Stromal cell of bone marrow (primary cell): ENCODE results near the gene MRTFA.
A peak's percentile ranks its signal among the peaks of the same experiment; 100 is the strongest.

Source experiments
- DNase-seq: peaks from one replicate; pipeline ENCODE4 v3.0.0-alpha.2; 2012; ENCODE audit warnings: low read depth

The MRTFA gene

DNA sequence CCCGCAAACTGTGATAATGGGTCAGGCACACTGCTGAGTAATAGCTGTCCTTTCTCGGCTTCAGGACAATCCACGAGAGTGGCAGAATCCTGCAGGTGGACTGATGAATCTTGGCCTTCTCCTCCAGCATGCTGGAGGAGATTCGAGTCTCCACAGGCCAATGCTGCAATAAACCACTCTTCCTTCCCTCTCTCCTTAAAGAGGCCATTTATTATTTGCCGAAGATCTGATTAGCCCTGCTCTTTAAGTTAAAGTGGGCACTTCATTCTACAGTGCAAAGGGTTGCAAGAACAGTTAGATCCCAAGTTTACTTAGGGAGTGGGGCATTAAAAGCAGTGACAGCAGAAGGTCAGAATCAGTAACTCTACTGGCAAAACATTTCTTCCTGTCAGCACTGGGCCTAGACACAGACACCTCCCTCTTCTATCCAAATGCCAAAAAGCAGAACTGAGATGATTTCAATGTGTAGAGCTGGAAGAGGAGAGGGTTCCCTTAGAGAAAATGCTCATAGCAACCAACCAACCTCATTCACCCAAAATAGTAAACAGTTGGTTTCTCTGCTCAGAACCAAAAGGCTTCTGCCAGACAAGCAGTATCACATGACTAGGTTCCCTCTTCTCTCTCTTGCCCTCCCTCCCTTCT, 144.4 kb downstream of the MRTFA start:
- DNase-seq: peak; percentile 61

DNA sequence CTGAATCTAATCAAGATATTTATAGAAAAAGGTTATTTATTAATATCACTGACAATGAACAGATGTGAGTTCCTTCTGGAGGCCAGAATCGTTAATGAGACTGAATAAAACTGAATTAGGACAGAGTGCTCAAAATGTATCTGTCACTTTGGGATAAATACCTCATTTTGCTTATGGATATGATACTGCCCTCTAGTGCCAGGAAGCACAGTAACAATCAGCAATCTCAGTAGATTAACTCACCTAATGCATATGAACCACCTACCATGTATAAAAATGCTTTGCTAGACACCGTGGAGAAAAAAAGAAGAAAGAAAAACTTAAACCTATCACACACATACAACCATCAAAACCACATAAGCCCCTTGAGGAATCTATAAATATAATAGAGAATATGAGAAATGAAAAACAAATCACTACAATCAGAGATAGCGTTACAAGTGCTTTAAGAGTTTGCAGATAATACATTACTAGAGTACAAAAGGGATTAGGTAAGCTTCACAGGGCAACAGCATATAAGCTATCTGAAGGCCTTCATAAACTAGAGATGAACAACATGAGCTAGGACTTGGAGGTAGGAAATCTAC, 148.8 kb downstream of the MRTFA start:
- no peak for DNase-seq

DNA sequence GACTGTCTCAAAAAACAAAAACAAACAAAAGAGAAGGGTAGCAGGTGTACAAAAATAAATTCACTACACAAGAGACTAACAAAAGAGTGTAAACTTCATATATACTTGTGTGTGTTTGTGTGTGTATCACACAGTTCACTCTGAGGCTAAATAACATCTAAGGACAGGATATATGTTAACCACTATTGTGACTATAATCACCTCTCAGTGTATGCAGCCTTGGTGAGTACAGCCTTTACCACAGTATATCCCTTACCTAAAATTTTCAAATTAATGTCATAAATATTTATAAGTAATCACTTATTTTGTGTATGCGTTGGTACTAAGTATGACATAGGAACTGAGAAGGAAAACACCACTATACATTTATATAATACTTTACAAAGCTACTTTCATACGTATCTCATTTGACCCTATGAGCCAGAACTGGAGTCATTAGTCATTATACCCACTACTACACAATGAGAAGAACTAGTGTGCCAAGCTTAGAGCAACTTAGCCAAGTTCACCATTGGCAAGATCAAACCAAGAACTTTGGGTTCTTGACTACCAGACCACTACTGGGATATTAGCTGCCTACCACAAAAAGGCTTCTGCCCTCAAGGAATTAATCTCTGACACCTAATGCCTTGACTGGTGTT, 149.4 kb downstream of the MRTFA start:
- no peak for DNase-seq

DNA sequence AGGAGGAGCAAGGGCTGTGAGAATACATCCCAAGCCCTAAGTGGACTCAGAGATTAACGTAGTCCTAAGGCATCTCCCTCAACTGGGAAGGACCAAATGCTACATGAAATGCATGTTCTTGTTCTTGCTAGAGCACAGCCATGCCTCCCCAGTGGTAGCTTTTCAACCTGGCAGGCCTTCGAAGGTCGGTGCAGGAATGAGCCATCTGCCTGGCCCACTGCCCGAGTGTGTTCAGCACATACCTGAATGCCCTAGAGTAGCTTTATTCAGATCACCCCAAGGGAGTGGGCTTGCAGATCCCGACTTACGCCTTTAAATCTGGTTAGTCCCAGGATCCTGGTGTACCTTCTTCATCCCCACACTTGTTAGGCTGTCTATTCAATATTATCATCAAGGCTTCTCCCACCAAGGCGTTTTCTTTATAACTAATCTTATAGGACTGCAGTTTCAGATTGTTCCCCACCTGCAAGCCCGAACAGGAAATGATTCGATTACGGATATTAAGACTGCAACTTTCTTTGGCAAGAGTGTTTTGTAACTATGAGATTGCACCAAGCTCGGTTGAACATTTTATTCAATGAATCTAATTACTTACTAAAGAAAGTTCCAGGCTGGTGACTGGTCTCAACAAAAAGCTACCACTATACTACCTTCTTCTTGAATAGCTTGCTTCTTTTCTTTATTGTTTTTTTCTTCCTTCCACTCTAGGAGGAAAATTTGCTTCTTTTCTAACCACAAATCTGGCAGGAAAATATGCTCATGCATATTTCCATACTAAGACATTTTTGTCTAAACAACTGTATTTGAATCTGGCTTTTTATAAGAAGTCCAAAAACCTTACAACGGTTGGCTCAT, 150.5 kb downstream of the MRTFA start:
- no peak for DNase-seq

DNA sequence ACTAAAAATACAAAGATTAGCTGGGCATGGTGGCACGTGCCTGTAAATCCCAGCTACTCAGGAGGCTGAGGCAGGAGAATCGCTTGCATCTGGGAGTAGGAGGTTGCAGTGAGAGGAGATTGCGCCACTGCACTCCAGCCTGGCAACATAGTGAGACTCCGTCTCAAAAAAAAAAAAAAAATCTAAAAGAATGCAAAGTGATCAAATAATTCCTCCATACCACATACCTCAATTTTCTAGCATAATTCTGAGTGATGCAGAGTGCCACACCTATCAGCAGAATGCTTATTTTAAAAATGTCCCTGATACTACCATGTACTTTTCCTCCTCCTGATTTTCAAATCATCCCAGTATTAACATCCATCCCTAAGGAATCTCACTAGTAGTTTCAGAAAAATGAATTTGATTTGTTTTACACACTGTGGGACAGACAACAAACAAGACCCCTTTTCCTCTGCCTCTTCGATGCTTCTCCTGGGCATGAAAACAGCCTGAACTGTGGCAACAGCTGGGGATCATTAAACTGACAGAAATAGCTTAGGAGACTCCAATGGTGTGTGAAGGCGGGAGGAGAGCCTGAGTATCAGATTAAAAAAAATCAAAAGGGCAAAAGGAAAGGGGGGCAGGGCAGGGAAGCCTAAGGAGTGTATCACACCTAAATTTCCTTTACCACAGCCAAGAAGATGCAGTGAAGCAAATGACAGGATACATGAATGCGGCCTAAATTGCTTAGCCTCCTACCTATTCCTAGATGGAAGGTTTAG, 151.4 kb downstream of the MRTFA start:
- DNase-seq: no peak

DNA sequence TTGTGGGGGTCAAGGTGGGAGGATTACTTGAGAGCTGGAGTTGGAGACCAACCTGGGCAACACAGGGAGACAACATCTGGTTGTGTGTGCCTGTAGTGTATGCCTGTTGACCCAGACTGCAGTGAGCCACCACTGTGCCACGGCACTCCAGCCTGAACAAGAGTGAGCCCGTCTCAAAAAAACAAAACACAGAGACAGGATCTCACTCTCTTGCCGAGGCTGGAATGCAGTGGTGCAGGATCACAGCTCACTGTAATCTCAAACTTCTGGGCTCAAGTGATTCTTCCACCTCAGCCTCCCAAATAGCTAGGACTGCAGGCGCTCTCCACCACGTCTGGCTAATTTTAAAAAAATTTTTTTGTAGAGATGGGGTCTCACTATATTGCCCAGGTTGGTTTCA, 153.6 kb downstream of the MRTFA start:
- DNase-seq: no peak

DNA sequence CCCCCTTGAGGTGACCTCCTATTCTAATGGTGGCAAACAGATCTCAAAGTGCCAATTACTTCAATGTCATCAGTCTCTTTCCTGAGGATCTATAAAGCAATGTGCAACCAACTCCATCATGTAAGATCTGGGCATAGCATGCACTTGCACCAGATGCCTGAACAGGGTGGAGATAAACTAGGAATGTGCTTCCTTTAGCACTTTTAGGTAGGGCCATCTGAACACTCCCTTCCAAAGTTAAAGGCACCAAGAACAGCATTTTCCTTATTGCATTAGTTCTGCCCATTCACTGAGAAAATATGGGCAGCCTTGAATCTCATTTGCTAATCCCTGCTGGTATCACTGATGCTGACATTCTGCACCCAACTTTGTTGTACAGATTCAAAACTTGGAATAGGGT, 154.1 kb downstream of the MRTFA start:
- DNase-seq: no peak

DNA sequence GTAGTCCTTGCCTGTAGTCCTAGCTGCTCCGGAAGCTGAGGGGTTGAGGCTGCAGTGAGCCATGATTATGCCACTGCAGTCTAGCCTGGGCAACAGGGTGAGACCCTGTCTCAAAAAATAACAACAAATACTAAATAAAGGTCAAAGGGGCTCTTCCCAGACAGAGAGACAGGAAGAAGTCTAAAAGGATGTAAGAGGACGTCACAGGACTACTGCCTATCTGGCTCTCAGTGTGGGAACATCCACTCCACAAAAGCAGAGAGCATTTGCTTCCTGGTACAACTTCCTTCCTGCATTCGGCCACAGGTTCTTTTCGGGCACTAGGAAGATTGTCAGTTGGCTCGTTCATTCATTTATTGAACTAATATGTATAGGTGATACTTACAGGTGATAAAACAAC, 155.5 kb downstream of the MRTFA start:
- no peak for DNase-seq

DNA sequence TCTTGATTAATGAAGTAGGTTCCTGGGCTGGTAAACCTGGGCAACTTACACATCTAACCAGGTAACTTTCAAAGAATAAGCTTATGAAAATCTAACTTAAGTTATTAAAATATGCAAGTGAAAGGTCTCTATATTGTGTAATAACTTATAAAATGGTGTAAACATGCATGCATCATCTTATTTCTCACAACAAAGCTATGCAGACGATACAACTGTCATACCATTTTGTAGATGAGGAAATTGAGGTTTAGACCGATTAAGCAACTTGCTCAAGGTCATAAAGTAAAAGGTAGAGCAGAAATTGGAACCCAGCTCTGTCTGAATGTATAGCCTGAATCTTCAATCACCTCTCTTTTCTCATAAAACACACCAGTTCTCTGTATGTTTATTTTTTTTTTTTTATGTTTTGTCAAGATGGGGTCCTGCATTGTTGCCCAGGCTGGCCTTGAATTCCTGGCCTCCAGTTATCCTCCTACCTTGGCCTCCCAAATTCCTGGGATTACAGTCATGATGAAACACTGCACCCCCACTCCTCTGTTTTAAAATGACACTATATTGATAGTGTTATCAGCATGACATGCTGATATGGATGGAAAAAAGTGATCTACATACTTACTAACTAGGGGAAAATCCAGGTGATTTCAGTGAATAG, 156.5 kb downstream of the MRTFA start:
- no peak for DNase-seq

DNA sequence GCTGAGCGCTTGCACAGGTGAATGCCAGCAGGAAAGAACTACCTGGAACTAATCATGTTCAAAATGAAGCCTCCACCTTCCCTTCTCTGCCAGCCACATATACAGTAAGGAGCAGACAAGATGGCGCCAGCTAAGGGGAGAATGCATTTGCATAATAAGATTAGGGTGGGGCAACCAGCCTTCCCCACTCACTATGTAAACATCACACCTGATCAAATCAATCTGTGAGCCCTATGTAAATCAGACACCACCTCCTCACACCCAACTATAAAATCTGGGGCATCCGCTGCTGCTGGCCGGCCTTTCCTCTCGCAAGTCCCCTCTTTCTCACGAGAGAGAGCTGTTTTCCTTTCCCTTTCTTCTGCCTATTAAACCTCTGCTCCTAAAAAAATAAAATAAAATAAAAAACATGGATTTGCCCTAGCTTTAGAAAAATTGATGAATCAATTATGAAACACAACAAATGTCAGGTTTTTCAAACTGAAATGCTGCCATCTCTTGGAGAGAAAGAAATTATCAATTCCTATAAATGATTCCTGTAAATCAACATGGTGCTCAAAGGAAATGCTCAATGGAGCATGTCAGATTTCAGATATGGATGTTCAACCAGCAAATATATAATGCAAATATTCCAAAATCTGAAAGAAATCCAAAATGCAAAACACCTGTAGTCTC, 157.3 kb downstream of the MRTFA start:
- no peak for DNase-seq

DNA sequence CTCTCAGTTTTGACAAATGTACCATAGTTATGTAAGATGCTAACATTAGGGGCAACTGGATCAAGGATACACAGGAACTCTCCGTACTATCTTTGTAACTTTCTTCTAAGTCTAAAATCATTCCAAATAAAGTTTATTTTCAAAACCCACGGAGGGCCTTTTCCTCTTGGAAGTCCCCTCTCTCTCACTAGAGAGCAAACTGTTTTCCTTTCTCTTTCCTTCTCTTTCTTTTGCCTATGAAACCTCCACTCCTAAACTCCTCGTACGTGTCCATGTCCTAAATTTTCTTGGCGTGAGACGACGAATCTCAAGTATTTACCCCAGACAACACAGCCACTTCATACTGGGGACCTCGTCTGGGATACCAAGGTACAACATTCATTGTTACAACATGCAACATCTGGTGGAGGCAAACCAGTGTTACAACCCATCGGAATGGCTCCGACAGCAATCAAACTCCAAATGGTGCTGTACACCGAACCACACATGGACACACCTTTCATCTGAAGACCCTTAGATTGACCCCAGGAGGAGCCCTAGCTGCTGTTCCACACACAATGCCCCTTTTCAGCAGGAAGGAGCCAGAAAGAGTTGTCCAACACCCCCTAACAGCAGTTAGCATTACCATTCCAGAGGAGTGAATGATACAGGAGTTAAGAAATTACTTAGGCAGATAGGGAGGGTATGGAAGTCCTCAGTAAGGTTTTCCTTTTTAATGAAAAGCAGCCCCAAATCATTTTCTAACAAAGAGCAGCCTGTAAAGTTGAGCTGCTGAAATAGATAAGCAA, 158.0 kb downstream of the MRTFA start:
- DNase-seq: no peak

DNA sequence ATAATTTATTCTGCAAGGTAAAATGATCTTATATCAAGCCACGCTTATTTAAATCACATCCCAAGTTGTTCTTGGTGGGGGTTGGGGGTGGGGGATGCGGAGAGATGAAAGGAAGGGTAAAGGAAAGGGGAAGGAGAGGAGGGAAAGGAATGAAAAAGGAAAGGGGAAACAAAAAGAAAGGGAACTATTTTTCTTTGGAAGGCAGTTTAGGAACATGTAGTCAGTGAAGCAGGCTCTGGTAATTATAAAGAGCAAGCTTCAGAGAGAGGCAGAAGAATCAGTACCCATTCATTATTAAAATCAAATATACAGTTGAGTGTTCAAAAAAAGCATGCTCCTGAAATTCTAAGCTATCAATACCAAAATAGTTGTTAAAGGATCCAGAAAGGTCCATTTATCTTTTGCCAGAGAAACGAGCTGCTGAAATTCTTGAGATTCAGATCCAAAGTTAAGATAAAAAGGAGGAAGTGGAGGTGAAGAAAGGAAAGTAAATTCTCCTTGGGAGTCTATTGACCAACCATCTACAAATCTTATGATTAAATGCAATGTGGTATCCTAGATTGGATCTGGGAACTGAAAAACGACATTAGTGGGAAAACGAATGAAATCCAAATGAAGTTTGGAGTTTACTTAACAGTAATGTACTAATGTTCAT, 158.7 kb downstream of the MRTFA start:
- DNase-seq: no peak

DNA sequence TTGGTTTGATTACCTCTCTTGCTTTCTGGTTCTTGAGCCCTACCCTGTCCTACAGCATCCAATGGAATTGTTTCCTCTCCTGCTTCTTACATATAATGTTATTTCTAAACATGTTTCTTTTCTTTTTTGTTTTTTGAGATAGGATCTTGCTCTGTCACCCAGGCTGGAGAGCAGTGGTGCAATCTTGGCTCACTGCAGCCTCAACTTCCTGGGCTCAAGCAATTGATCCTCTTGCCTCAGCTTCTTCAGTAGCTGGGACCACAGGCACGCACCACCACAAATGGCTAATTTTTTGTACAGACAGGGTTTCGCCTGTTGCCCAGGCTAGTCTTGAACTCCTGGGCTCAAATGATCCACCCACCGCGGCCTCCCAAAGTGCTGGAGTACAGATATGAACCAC, 160.2 kb downstream of the MRTFA start:
- DNase-seq: no peak

DNA sequence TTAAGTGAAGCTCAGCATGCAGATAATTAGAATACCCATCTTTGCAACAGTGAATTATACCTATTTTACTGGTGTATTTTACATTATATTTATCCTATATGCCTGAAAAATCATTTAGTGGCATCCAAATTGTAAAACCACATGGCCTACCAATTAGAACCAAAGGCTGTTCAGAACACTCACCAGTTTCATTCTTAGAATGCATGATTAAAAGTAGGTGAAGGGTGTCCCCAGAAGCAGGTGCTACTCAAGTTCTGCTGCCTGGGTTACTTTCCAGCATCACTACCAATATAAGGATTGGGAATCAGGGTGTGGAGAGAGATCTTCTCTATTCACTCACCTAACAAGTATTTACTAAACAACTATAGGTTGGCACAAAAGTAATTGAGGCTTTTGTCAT, 162.8 kb downstream of the MRTFA start:
- DNase-seq: no peak

DNA sequence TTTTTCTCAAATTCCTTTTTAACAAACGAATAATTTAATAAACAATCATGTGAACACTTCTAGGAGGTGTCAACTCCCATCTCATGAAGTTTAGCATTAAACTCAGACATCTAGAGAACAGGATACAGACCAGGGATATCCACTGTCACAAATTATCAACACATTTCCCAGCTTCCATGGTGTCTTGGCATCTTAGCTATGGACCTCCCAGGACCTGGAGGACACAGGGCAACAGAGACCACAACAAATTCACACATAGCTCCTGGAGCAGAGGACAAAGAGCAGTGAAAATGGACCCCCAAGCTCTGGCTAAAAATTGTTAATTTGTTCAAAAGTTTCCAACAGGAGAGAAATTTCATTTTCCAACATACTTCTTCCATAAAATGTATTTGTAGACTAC, 163.9 kb downstream of the MRTFA start:
- no peak for DNase-seq

DNA sequence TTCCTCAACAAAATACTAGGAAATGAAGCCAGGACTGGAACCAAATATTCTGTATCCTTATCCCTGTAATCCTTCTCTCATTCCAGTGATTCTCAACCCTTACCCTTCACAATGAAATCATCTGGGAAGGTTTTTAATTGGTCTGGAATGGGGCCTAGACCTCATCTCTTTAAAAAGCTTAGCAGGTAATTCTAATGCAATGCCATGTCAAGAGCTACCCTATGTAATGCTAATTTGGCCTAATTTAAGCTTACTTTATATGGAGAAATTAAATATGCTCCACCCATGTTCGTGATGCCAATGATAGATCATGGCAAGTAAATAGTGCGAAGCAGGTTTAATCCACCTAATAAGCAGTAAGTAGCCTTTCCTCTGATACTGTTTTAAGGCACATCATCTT, 164.5 kb downstream of the MRTFA start:
- no peak for DNase-seq

DNA sequence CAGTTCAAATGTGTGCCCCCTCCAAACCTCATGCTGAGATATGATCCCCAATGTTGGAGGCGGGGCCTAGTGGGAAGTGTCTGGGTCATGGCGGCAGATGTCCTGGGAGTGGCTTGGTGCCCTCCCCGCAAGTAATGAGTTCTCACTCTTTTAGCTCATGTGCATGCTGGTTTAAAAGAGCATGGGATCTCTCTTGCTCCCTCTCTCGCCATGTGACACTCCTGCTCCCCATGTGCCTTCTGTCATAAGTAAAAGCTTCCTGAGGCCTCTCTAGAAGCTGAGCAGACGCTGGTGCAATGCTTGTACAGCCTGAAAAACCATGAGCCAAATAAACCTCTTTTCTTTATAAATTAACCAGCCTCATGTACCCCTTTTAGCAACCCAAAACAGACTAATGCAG, 167.3 kb downstream of the MRTFA start:
- DNase-seq: no peak

DNA sequence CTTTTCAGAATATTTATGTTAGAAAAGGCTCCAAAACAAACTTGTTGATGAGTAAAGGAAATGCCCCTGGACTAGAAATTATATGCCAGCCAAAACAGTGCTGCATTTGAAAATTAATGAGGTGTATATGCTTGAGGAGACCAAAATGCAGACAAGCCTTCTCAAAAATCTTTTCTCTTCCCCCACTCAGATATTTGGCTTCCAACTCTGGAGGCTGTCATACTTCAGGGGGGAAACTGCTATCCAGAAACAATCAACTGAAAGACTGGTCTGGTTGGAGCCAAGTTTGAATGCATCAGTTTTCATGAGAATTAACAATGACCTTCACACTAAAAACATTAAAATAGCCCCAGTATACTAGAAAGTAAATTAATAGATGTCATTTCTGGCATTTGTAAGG, 167.9 kb downstream of the MRTFA start:
- DNase-seq: no peak

DNA sequence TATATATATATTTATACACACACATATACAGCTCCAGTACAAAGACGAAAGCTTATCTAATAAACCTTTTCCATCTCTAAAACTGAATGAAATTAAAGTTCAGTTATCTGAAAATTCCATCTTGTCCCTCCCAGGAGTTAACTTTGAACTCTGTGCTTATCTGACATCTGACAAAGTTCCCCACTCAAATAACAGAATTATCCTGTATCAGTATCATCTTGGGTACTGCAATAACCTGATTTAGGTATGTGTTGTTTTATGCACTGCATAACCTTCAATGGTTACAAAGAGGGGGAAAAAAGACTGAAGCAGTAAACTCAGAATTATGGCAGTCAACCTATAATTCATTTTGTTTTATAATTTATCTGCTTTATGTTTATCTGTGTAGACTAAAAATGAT, 169.5 kb downstream of the MRTFA start:
- DNase-seq: no peak

DNA sequence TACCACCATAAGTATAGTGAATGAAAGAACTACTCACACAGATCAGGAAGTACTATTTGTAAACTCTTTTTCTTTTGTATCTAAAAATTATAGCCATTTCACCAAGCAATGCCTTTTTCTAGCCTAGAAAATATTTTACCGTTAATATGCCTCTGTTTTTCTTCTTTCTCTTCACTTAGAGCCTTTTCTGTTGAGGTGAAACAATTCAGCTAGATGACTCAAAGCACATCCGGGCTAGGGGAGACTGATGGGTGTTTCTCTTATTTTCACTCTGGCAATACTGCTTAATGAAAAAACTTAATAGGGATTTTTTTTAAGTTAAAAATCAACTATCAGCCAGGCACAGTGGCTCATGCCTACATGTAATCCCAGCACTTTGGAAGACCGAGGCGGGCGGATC, 172.8 kb downstream of the MRTFA start:
- DNase-seq: no peak
